A549 (cell line): ENCODE measurements around the gene GP1BA.

Source experiments
- CHD4 ChIP-seq: fragments of 200-600 bp; sonication (generic); IDR thresholded peaks from 2 replicates; pipeline ENCODE4 v1.6.1; 2016; ENCODE audit warnings: antibody characterized with exemption, mild to moderate bottlenecking, borderline replicate concordance
- JUN ChIP-seq, 2 experiments: fragments of >200 bp; sonication (Bioruptor Twin); formaldehyde crosslinking; IDR thresholded peaks; 2 replicates in 1 of 2; 3 replicates in 1 of 2; pipeline ENCODE4 v1.6.1; 2016 to 2017
- KDM5A ChIP-seq: fragments of 200-600 bp; sonication (generic); IDR thresholded peaks from 2 replicates; pipeline ENCODE4 v1.6.1; 2016; ENCODE audit warnings: antibody characterized with exemption, mild to moderate bottlenecking
- POLR2A ChIP-seq: IDR thresholded peaks from 2 replicates; pipeline ENCODE4 v1.6.1; 2012; ENCODE audit warnings: mild to moderate bottlenecking, low read length
- RAD21 ChIP-seq, 2 experiments: fragments of >200 bp in 1 of 2; sonication (Bioruptor Twin) in 1 of 2; formaldehyde crosslinking in 1 of 2; IDR thresholded peaks in 1 of 2; conservative IDR thresholded peaks in 1 of 2; 2 replicates in 1 of 2; 3 replicates in 1 of 2; pipeline ENCODE4 v1.6.1; 2012 to 2018; ENCODE audit warnings: inconsistent platforms in 1 of 2
- RFX5 ChIP-seq: fragments of 450-650 bp; IDR thresholded peaks from 2 replicates; pipeline ENCODE4 v1.7.1; 2014; ENCODE audit warnings: antibody characterized with exemption, mild to moderate bottlenecking, moderate library complexity
- TF ChIP-seq, protein P1 (sequence below): fragments of >200 bp; sonication (Bioruptor Twin); formaldehyde crosslinking; IDR thresholded peaks from 3 replicates; pipeline ENCODE4 v1.5.1; 2016

DNA sequence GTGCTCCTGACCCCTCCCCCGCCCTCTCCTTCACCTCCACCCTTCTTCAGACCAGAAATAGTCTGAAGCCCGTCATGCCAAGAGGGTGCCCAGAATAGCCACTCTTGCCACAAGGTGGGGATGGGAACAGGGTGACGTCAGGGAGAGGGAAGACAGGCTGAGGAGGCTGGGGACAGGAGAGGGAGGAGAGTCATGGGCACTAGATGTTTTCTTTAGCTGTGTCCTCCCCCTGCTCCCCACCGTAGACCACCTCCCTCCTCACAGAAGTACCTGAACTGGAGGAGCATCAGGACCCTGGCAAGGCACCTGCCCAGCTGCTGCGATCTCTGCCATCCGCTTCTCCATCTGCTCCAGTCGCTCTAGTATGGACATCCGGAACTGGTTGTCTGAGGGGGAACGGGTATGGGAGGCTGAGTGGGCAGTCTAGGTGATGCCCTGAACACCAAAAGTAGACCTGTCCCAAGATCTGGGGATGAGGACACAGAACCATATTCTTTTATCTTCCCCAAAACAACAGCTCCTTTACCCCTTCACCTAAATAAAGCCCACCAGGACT lies 42.1 kb downstream of the GP1BA start:
- no peak for TF ChIP-seq POLR2A
- TF ChIP-seq KDM5A, result no peak
- TF ChIP-seq, protein P1, sequence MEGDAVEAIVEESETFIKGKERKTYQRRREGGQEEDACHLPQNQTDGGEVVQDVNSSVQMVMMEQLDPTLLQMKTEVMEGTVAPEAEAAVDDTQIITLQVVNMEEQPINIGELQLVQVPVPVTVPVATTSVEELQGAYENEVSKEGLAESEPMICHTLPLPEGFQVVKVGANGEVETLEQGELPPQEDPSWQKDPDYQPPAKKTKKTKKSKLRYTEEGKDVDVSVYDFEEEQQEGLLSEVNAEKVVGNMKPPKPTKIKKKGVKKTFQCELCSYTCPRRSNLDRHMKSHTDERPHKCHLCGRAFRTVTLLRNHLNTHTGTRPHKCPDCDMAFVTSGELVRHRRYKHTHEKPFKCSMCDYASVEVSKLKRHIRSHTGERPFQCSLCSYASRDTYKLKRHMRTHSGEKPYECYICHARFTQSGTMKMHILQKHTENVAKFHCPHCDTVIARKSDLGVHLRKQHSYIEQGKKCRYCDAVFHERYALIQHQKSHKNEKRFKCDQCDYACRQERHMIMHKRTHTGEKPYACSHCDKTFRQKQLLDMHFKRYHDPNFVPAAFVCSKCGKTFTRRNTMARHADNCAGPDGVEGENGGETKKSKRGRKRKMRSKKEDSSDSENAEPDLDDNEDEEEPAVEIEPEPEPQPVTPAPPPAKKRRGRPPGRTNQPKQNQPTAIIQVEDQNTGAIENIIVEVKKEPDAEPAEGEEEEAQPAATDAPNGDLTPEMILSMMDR, result no peak
- TF ChIP-seq RAD21 (conservative IDR thresholded peaks at IDR 0.05 in 1 of 2, IDR thresholded peaks at IDR 0.05 in 1 of 2), result no peak
- TF ChIP-seq JUN (IDR thresholded peaks at IDR 0.05), result no peak
- TF ChIP-seq CHD4, result no peak
- no peak for TF ChIP-seq RFX5
